Neural crest cell (in vitro differentiated cells): Measurements from ENCODE around the gene SUMO1. TPM values are rescaled to one million over a fixed set of nuclear protein-coding genes. Genes with fewer than 3 reads are reported as not detected.

Source experiments
- DNase-seq: peaks from one replicate; pipeline ENCODE4 v3.0.0; 2021; ENCODE audit warnings: low read depth, mixed read lengths, low spot score
- H3K27ac Mint-ChIP-seq: one replicate; pipeline ENCODE4 v1.8.0; 2021; ENCODE audit warnings: mild to moderate bottlenecking, mixed read lengths; ENCODE audit not compliant: unreplicated experiment
- H3K27me3 Mint-ChIP-seq: 2 replicates; pipeline ENCODE4 v1.8.0; 2021; ENCODE audit warnings: low read depth, mild to moderate bottlenecking, mixed read lengths
- H3K36me3 Mint-ChIP-seq: 2 replicates; pipeline ENCODE4 v1.8.0; 2021; ENCODE audit warnings: low read depth, mild to moderate bottlenecking, mixed read lengths
- H3K4me1 Mint-ChIP-seq: 2 replicates; pipeline ENCODE4 v1.8.0; 2021; ENCODE audit warnings: mixed read lengths
- H3K4me3 Mint-ChIP-seq: one replicate; pipeline ENCODE4 v1.8.0; 2021; ENCODE audit warnings: mild to moderate bottlenecking, mixed read lengths
- H3K9me3 Mint-ChIP-seq: 2 replicates; pipeline ENCODE4 v1.8.0; 2021; ENCODE audit warnings: mixed read lengths
- CTCF ChIP-seq: fragments of 200-600 bp; sonication (generic); conservative IDR thresholded peaks from 2 replicates; pipeline ENCODE4 v1.5.0; 2021; ENCODE audit warnings: antibody characterized with exemption, mild to moderate bottlenecking
- total RNA-seq: library from RNA; stranded (reverse); gene quantifications from 2 replicates; pipeline ENCODE4 v1.2.1, GENCODE V29; 2021

SUMO1 gene
- total RNA-seq, 1 donor from 2014 or later: 128 TPM

DNA sequence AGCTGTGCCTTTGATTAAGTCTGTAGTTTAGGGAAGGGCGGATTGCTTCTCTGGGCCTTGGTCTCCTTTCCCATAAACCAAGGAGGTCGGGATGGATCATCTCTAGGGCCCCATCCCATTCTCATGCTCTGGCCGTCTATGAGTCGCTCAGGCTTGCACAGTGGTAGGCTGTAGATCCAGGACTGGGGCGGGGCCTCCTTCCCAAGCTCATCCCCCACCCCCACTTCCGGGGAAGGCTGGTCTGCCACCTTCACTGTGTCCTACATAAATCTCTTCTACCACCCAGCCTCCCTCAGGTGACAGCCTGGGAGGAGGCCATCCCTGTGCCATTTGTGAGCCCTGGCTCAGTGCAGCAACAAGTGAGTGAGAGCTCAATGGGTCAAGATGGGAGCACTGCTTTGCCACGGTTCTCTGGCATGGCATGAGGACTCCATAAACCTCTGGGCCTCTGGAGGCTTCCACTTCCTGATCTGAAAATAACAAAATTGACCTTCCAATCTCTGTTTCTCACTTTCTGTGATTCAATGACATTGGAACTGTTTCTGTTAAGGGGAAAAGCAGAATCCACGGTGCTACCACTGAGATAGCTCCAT, 68.5 kb downstream of the SUMO1 start:
- Mint-ChIP-seq H3K4me1 (peaks cover 18% of the 10 kb centered on the region), H3K36me3 (no peaks in the 10 kb centered on the region), H3K9me3 (no peaks in the 10 kb centered on the region), H3K4me3 (no peak overlapping the region), H3K27me3 (peaks cover 6% of the 10 kb centered on the region), H3K27ac (no peak overlapping the region)
- DNase-seq: no peak
- TF ChIP-seq CTCF: no peak

GRCh38 chr2:202169131-202169530, 69.3 kb downstream of the SUMO1 start:
- no peaks in the 10 kb centered on the region for H3K9me3 Mint-ChIP-seq
- no peak for DNase-seq
- peaks cover 23% of the 10 kb centered on the region for H3K4me1 Mint-ChIP-seq
- H3K27ac Mint-ChIP-seq: no peak overlapping the region
- H3K36me3 Mint-ChIP-seq: no peaks in the 10 kb centered on the region
- peaks cover 6% of the 10 kb centered on the region for H3K27me3 Mint-ChIP-seq
- no peak overlapping the region for H3K4me3 Mint-ChIP-seq
- no peak for TF ChIP-seq CTCF

DNA sequence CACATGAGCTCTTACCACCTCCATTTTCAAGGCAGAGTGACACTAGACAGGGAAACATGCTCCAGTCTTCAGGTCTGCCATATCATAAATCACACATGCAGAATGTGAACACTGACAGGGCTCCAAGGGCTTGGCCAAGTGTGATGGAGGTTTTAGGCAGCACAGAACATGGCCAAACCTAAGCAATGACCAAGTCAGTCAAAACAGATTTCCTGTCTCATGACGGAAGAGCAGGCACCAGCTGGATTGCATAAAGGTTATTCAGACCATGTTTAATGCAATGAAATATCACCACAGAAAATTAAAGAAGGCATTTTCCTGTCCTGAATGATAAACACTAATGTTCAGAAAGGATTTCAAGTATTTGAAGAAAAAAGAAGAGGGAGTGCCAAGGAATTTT, 72.5 kb downstream of the SUMO1 start:
- Mint-ChIP-seq H3K4me1 (peaks cover 16% of the 10 kb centered on the region), H3K27me3 (peaks cover 1% of the 10 kb centered on the region), H3K9me3 (no peaks in the 10 kb centered on the region), H3K4me3 (no peak overlapping the region), H3K36me3 (no peaks in the 10 kb centered on the region), H3K27ac (no peak overlapping the region)
- no peak for DNase-seq
- TF ChIP-seq CTCF: no peak

GRCh38 chr2:202165208-202165607, 73.2 kb downstream of the SUMO1 start:
- no peak for TF ChIP-seq CTCF
- H3K27ac Mint-ChIP-seq: no peak overlapping the region
- no peak overlapping the region for H3K4me3 Mint-ChIP-seq
- no peaks in the 10 kb centered on the region for H3K9me3 Mint-ChIP-seq
- H3K36me3 Mint-ChIP-seq: no peaks in the 10 kb centered on the region
- H3K27me3 Mint-ChIP-seq: no peaks in the 10 kb centered on the region
- peaks cover 8% of the 10 kb centered on the region for H3K4me1 Mint-ChIP-seq
- no peak for DNase-seq

GRCh38 chr2:202164411-202164810, 74.0 kb downstream of the SUMO1 start:
- no peak for TF ChIP-seq CTCF
- H3K27me3 Mint-ChIP-seq: no peaks in the 10 kb centered on the region
- H3K4me1 Mint-ChIP-seq: peaks cover 8% of the 10 kb centered on the region
- no peaks in the 10 kb centered on the region for H3K36me3 Mint-ChIP-seq
- H3K27ac Mint-ChIP-seq: no peak overlapping the region
- no peaks in the 10 kb centered on the region for H3K9me3 Mint-ChIP-seq
- no peak for DNase-seq
- no peak overlapping the region for H3K4me3 Mint-ChIP-seq
